ENCODE measurements around the gene HAPSTR1.
A peak's percentile ranks its signal among the peaks of the same experiment; 100 is the strongest.

The HAPSTR1 gene

DNA sequence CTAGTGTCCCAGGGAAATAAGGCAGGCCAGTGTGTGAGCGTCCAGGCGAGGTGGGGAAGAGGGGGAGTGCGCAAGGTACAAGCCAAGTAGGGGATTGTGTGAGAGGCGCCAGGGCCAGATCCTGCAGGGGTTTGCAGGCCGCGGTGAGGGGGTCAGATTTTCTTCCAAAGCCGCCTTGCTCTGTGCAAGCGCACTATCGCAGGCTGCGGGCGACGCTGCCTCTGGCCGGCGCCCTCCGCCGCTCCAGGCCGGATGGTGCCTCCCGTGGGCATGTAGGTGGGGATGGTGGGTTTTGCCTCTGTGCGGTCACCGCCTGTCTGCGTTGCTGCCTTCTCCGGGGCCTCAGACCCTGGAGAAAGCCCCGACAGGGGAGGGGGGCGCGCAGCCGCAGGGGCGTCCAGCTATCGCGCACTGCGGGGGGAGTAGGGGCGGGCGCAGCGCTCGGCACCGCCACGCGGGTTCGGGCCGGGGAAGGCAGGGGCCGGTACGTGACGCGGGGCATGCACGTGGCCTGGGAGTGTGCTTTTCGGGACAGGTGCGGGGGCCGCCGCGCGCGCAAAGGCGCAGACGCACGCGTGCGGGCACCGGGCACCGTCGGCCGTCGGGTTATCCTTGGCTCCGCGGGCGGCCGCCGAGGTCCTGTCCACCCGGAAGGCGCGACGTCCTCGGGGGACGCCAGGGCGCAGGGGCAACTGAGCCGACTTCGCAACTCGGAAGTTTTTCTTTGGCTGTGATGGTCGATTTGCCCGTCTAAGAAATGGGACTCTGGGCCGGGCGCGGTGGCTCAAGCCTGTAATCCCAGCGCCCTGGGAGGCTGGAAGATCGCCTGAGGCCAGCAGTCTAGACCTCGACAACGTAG, 1.1 kb upstream of the HAPSTR1 start:
- in situ Hi-C loops (cut with MboI; ENCODE audit: low pct_unique_long_range_greater_than_20kb, low sequenced_read_pairs, unreplicated experiment): no loop called here
- peak; percentile 50 for DNase-seq (ENCODE audit: low spot score)
- TF ChIP-seq, protein P1, sequence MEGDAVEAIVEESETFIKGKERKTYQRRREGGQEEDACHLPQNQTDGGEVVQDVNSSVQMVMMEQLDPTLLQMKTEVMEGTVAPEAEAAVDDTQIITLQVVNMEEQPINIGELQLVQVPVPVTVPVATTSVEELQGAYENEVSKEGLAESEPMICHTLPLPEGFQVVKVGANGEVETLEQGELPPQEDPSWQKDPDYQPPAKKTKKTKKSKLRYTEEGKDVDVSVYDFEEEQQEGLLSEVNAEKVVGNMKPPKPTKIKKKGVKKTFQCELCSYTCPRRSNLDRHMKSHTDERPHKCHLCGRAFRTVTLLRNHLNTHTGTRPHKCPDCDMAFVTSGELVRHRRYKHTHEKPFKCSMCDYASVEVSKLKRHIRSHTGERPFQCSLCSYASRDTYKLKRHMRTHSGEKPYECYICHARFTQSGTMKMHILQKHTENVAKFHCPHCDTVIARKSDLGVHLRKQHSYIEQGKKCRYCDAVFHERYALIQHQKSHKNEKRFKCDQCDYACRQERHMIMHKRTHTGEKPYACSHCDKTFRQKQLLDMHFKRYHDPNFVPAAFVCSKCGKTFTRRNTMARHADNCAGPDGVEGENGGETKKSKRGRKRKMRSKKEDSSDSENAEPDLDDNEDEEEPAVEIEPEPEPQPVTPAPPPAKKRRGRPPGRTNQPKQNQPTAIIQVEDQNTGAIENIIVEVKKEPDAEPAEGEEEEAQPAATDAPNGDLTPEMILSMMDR (IDR thresholded peaks at IDR 0.05; ENCODE audit: extremely low read depth, insufficient read depth, missing control alignments): no peak

DNA sequence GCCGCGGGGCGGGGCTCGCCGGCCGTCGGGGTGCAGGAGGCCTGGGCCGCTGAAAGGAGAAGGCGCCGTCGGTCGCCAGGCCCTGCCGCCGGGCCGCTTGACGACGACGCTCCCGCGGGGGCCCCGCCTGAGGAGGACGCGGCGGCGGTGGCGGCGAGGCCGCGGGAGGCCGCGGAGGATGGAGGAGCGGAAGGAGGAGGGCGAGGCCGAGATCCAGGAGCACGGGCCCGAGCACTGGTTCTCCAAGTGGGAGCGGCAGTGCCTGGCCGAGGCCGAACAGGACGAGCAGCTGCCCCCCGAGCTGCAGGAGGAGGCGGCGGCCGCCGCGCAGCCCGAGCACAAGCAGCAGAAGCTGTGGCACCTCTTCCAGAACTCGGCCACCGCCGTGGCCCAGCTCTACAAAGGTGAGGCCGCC, 430 bp downstream of the HAPSTR1 start:
- DNase-seq (ENCODE audit: low spot score): peak; percentile 52
- TF ChIP-seq, protein P1 (IDR thresholded peaks at IDR 0.05; ENCODE audit: extremely low read depth, insufficient read depth, missing control alignments): no peak
- in situ Hi-C loops (cut with MboI; ENCODE audit: low pct_unique_long_range_greater_than_20kb, low sequenced_read_pairs, unreplicated experiment): no loop called here

DNA sequence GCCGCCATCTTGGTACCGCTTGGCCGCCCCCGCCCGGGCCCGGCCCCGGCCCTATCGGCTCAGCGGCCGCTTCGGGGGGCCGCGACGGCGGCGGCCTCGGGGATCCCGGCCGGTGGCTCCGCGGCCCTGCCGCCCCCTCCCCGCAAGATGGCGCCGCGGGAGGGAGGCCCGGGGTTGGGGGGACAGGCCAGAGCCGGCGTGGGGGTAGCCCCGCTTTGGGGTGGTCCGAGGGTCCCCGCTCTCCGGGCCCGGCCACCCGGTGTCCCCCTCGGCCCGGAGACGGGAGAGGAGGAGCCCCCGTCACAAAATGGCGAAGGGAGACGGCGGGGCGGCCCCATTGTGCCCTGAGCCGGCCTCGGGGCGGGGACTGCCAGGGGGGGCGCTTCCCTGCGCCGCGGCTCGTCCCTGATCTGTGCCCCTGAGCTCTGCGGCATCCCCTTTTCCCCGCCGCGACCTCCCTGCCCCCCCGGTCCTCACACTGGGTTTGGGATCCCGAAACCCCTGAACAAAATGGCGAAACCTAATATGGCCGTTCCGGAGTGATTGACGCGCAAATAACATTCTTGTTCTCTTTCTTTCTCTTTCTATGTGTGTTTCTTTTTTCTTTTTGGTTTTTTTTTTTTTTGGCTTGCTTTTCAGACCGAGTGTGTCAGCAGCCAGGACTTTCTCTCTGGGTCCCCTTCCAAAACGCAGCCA, 986 bp downstream of the HAPSTR1 start:
- TF ChIP-seq, protein P1 (IDR thresholded peaks at IDR 0.05; ENCODE audit: extremely low read depth, insufficient read depth, missing control alignments): peak; percentile 18
- in situ Hi-C loops (cut with MboI; ENCODE audit: low pct_unique_long_range_greater_than_20kb, low sequenced_read_pairs, unreplicated experiment): no loop called here
- DNase-seq (ENCODE audit: low spot score): peak; percentile 48

DNA sequence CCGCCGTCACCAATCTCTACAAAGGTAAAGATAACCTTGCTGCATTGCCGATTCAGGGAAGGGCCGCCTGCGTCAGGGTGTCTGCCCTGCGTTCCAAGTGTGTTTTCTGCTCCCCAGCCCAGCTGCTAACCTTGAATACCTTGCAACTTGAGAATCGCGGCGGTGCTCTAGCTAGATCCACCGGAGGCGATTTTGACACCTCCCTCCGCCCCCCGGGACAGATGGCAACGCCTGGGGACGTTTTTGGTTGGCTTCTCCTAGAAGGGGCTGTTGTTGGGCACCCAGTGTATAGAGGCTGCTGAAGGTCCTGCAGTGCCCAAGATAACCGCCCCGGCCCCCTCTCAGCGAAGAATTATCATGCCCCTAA, 1.5 kb downstream of the HAPSTR1 start:
- no peak for DNase-seq (ENCODE audit: low spot score)
- TF ChIP-seq, protein P1 (IDR thresholded peaks at IDR 0.05; ENCODE audit: extremely low read depth, insufficient read depth, missing control alignments): no peak
- in situ Hi-C loops (cut with MboI; ENCODE audit: low pct_unique_long_range_greater_than_20kb, low sequenced_read_pairs, unreplicated experiment): no loop called here

DNA sequence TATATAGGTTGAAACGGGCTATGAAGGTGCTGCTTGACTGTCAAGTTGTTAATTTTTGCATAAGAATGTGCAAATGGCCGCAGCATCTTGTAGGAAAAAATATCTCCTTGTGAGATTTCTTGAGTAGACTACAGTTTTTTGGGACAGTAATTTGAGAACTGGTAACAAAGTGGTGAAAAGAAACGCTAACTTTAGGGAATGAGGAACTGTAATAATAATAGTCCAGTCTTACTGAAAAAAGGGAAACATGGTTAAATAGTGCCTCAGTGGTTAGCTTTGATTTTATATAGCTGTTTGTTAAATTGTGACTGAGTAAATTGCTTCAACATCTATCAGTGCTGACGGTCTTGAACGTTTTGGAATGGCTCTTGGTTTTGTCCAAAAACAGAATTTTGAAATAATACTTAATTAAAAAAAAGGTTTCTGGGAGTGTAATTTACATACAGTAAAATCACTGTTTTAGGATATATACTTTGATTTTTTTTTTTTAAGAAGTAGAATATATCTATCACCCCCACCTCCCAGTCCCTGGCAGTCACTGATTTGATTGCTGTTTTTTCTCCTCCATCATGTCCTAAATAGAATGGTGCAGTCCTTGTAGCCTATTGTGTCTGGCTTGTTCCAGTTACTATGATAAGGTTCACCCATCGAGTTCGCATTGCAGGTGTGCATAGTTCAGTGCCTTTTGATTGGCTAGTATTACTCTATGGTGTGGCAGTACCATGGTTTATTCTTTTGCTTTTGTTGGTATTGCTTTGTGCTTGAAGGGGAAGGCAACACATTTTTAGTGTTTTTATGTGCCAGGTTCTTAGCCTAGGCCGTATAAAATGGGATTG, 2.8 kb downstream of the HAPSTR1 start:
- in situ Hi-C loops (cut with MboI; ENCODE audit: low pct_unique_long_range_greater_than_20kb, low sequenced_read_pairs, unreplicated experiment): no loop called here
- TF ChIP-seq, protein P1 (IDR thresholded peaks at IDR 0.05; ENCODE audit: extremely low read depth, insufficient read depth, missing control alignments): no peak
- no peak for DNase-seq (ENCODE audit: low spot score)

DNA sequence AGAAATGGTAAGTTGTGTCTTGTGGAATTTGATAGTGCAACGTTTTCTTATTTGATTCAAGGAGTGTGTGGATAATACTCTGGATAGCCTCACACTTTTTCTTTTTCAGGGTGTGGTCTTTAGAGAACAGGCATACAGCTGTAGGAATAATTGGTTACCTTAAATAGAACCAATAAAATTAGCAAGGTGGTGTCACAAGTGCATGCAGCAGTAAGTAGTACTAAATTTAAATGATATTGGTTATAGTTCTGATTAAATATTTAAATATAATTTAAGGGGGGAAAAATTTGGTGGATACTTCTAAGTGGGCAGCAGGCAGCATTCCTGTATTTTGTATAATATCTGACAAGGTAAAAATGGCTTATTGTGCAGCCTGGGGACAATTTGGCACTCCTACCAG, 3.7 kb downstream of the HAPSTR1 start:
- in situ Hi-C loops (cut with MboI; ENCODE audit: low pct_unique_long_range_greater_than_20kb, low sequenced_read_pairs, unreplicated experiment): no loop called here
- DNase-seq (ENCODE audit: low spot score): no peak
- TF ChIP-seq, protein P1 (IDR thresholded peaks at IDR 0.05; ENCODE audit: extremely low read depth, insufficient read depth, missing control alignments): no peak

Data from GM13977 (cell line).